ENCODE measurements around the gene PARPBP. TPM values are rescaled to one million over a fixed set of nuclear protein-coding genes. Genes with fewer than 3 reads are reported as not detected.

PARPBP gene
- total and polyA plus RNA-seq, 4 donors = 0.32 to 24.9 (median 0.60) TPM

DNA sequence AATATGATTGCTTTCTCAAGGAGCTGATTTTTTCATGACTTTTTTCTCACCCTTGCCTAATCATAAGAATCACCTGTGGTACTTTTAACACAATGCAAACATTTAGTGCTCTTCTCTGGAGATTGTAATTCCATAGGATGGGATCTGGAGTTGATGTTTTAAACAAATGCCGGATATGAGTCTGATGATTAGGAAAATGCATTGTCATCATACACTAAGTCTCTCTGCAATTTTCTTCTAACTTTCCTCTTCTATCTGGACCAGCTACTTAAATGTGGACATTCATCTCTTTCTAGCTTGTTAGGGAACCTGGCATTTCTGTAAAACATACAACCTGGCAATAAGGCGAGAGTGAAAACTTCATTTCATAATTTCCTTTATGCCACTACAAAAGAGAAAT, 54.1 kb downstream of the PARPBP start:
- Histone ChIP-seq H3K9ac (ENCODE audit: low read depth in 1 of 2, low read length in 2 of 2) (no peak overlapping the region), H3K36me3 (ENCODE audit: control insufficient read depth in 4 of 4, insufficient read depth in 3 of 4, low read depth in 1 of 4, low read length in 3 of 4) (no peaks in the 10 kb centered on the region), H3K4me3 (ENCODE audit: low read depth in 1 of 3, low read length in 3 of 3) (no peak overlapping the region), H3K27ac (ENCODE audit: low read depth in 1 of 2, low read length in 2 of 2) (no peak overlapping the region), H3K27me3 (ENCODE audit: control insufficient read depth in 4 of 4, insufficient read depth in 4 of 4, low read length in 3 of 4) (no peaks in the 10 kb centered on the region), H3K4me1 (ENCODE audit: control insufficient read depth in 4 of 4, insufficient read depth in 4 of 4, low read length in 3 of 4) (no peaks in the 10 kb centered on the region), H3K9me3 (ENCODE audit: control insufficient read depth in 4 of 4, low read length in 3 of 4) (no peaks in the 10 kb centered on the region)
- no peak for TF ChIP-seq FOXA2 (IDR thresholded peaks at IDR 0.05)
- no peak for TF ChIP-seq YY1 (IDR thresholded peaks at IDR 0.05)
- TF ChIP-seq HNF4A (conservative IDR thresholded peaks at IDR 0.05) = no peak
- no peak for TF ChIP-seq TAF1 (conservative IDR thresholded peaks at IDR 0.05)
- TF ChIP-seq, protein P1, sequence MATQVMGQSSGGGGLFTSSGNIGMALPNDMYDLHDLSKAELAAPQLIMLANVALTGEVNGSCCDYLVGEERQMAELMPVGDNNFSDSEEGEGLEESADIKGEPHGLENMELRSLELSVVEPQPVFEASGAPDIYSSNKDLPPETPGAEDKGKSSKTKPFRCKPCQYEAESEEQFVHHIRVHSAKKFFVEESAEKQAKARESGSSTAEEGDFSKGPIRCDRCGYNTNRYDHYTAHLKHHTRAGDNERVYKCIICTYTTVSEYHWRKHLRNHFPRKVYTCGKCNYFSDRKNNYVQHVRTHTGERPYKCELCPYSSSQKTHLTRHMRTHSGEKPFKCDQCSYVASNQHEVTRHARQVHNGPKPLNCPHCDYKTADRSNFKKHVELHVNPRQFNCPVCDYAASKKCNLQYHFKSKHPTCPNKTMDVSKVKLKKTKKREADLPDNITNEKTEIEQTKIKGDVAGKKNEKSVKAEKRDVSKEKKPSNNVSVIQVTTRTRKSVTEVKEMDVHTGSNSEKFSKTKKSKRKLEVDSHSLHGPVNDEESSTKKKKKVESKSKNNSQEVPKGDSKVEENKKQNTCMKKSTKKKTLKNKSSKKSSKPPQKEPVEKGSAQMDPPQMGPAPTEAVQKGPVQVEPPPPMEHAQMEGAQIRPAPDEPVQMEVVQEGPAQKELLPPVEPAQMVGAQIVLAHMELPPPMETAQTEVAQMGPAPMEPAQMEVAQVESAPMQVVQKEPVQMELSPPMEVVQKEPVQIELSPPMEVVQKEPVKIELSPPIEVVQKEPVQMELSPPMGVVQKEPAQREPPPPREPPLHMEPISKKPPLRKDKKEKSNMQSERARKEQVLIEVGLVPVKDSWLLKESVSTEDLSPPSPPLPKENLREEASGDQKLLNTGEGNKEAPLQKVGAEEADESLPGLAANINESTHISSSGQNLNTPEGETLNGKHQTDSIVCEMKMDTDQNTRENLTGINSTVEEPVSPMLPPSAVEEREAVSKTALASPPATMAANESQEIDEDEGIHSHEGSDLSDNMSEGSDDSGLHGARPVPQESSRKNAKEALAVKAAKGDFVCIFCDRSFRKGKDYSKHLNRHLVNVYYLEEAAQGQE (IDR thresholded peaks at IDR 0.05) = no peak
- TF ChIP-seq GABPA (IDR thresholded peaks at IDR 0.05 in 1 of 2, conservative IDR thresholded peaks at IDR 0.05 in 1 of 2) = no peak
- TF ChIP-seq, protein P2, sequence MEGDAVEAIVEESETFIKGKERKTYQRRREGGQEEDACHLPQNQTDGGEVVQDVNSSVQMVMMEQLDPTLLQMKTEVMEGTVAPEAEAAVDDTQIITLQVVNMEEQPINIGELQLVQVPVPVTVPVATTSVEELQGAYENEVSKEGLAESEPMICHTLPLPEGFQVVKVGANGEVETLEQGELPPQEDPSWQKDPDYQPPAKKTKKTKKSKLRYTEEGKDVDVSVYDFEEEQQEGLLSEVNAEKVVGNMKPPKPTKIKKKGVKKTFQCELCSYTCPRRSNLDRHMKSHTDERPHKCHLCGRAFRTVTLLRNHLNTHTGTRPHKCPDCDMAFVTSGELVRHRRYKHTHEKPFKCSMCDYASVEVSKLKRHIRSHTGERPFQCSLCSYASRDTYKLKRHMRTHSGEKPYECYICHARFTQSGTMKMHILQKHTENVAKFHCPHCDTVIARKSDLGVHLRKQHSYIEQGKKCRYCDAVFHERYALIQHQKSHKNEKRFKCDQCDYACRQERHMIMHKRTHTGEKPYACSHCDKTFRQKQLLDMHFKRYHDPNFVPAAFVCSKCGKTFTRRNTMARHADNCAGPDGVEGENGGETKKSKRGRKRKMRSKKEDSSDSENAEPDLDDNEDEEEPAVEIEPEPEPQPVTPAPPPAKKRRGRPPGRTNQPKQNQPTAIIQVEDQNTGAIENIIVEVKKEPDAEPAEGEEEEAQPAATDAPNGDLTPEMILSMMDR (IDR thresholded peaks at IDR 0.05; ENCODE audit: low read depth, low read length, missing input control) = no peak
- TF ChIP-seq FOXA1 (IDR thresholded peaks at IDR 0.05) = no peak
- WGBS = 91% methylated on average over 2 of the region's 2 CpGs
- DNase-seq (ENCODE audit: low spot score) = no peak

DNA sequence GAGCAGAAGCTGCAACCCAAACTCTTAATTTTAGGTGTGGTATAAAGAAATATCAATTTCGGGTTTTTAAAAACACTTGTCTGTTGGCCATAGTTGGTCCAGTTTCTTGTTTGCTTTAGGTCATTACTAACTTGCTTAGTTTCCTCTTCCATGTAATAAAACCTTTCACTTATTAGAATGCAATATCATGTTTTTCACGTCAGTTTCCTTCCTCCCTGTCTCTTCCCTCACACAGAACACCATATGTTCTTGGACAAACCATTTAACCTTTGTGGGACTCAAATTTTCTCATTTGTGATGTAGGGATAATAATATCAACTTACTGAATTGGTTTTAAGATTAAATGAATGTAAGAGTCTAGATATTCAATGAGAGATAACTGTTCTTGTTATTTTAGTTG, 54.8 kb downstream of the PARPBP start:
- 86% methylated on average over 2 of the region's 2 CpGs for WGBS
- no peak overlapping the region for H3K27ac ChIP-seq (ENCODE audit: low read depth in 1 of 2, low read length in 2 of 2)
- H3K4me1 ChIP-seq (ENCODE audit: control insufficient read depth in 4 of 4, insufficient read depth in 4 of 4, low read length in 3 of 4) = no peaks in the 10 kb centered on the region
- H3K9me3 ChIP-seq (ENCODE audit: control insufficient read depth in 4 of 4, low read length in 3 of 4) = no peaks in the 10 kb centered on the region
- H3K27me3 ChIP-seq (ENCODE audit: control insufficient read depth in 4 of 4, insufficient read depth in 4 of 4, low read length in 3 of 4) = no peaks in the 10 kb centered on the region
- no peaks in the 10 kb centered on the region for H3K36me3 ChIP-seq (ENCODE audit: control insufficient read depth in 4 of 4, insufficient read depth in 3 of 4, low read depth in 1 of 4, low read length in 3 of 4)
- TF ChIP-seq, protein P3, sequence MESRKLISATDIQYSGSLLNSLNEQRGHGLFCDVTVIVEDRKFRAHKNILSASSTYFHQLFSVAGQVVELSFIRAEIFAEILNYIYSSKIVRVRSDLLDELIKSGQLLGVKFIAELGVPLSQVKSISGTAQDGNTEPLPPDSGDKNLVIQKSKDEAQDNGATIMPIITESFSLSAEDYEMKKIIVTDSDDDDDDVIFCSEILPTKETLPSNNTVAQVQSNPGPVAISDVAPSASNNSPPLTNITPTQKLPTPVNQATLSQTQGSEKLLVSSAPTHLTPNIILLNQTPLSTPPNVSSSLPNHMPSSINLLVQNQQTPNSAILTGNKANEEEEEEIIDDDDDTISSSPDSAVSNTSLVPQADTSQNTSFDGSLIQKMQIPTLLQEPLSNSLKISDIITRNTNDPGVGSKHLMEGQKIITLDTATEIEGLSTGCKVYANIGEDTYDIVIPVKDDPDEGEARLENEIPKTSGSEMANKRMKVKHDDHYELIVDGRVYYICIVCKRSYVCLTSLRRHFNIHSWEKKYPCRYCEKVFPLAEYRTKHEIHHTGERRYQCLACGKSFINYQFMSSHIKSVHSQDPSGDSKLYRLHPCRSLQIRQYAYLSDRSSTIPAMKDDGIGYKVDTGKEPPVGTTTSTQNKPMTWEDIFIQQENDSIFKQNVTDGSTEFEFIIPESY (IDR thresholded peaks at IDR 0.05) = no peak
- no peak for TF ChIP-seq GABPA (IDR thresholded peaks at IDR 0.05 in 1 of 2, conservative IDR thresholded peaks at IDR 0.05 in 1 of 2)
- TF ChIP-seq JUND (IDR thresholded peaks at IDR 0.05) = no peak
- no peak overlapping the region for H3K4me3 ChIP-seq (ENCODE audit: low read depth in 1 of 3, low read length in 3 of 3)
- H3K9ac ChIP-seq (ENCODE audit: low read depth in 1 of 2, low read length in 2 of 2) = no peak overlapping the region
- DNase-seq (ENCODE audit: low spot score) = no peak

DNA sequence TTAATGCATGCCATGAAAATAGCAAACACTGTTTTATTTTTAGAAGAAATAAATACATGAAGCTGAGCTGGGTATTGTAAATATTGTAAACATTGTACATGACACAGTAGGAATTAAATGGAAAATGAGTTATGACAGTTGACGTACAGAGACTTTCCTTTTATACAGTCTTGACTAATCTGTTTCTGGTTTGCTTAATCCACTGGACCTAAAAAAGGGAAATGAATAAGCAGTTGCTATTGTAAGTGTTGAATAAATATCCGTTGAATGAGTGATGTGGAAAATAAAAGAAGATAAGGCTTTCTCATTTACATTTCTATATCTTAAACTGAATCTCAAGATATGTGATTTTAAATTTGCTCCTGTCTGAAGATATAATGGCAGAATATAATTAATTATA, 62.7 kb downstream of the PARPBP start:
- H3K4me3 ChIP-seq (ENCODE audit: low read depth in 1 of 3, low read length in 3 of 3) = no peak overlapping the region
- TF ChIP-seq, protein P2 (IDR thresholded peaks at IDR 0.05; ENCODE audit: low read depth, low read length, missing input control) = no peak
- no peak for TF ChIP-seq FOXA1 (IDR thresholded peaks at IDR 0.05)
- TF ChIP-seq, protein P4, sequence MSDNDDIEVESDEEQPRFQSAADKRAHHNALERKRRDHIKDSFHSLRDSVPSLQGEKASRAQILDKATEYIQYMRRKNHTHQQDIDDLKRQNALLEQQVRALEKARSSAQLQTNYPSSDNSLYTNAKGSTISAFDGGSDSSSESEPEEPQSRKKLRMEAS (IDR thresholded peaks at IDR 0.05) = no peak
- WGBS = 71% methylated on average over 2 of the region's 2 CpGs
- no peak overlapping the region for H3K27ac ChIP-seq (ENCODE audit: low read depth in 1 of 2, low read length in 2 of 2)
- H3K9me3 ChIP-seq (ENCODE audit: control insufficient read depth in 4 of 4, low read length in 3 of 4) = no peaks in the 10 kb centered on the region
- H3K4me1 ChIP-seq (ENCODE audit: control insufficient read depth in 4 of 4, insufficient read depth in 4 of 4, low read length in 3 of 4) = no peaks in the 10 kb centered on the region
- no peak for DNase-seq (ENCODE audit: low spot score)
- no peaks in the 10 kb centered on the region for H3K27me3 ChIP-seq (ENCODE audit: control insufficient read depth in 4 of 4, insufficient read depth in 4 of 4, low read length in 3 of 4)
- H3K9ac ChIP-seq (ENCODE audit: low read depth in 1 of 2, low read length in 2 of 2) = no peak overlapping the region
- H3K36me3 ChIP-seq (ENCODE audit: control insufficient read depth in 4 of 4, insufficient read depth in 3 of 4, low read depth in 1 of 4, low read length in 3 of 4) = no peaks in the 10 kb centered on the region

All from liver (tissue), 9 donors.